HEK293 (cell line): ENCODE data around the gene DMKN.

Experiments
- YY1 ChIP-seq: fragments of 450-650 bp; formaldehyde crosslinking; IDR thresholded peaks from 2 replicates; pipeline ENCODE4 v1.5.1; 2018; ENCODE audit warnings: missing biosample characterization, missing genetic modification characterization
- ZNF138 ChIP-seq: fragments of 450-650 bp; formaldehyde crosslinking; IDR thresholded peaks from 2 replicates; pipeline ENCODE4 v1.5.1; 2016; ENCODE audit warnings: missing biosample characterization, missing genetic modification characterization, borderline replicate concordance
- ZNF211 ChIP-seq: fragments of 450-650 bp; formaldehyde crosslinking; IDR thresholded peaks from 2 replicates; pipeline ENCODE4 v1.5.1; 2016; ENCODE audit warnings: low read depth, missing biosample characterization, missing genetic modification characterization
- ZNF311 ChIP-seq: fragments of 450-650 bp; formaldehyde crosslinking; IDR thresholded peaks from 2 replicates; pipeline ENCODE4 v1.5.1; 2017; ENCODE audit warnings: missing biosample characterization, missing genetic modification characterization, borderline replicate concordance
- ZNF544 ChIP-seq: fragments of 450-650 bp; formaldehyde crosslinking; IDR thresholded peaks from 2 replicates; pipeline ENCODE4 v1.5.0; 2017; ENCODE audit warnings: missing biosample characterization, missing genetic modification characterization
- ZNF629 ChIP-seq: fragments of 450-650 bp; formaldehyde crosslinking; IDR thresholded peaks from 2 replicates; pipeline ENCODE4 v1.5.1; 2017; ENCODE audit warnings: missing biosample characterization, missing genetic modification characterization
- ZNF658 ChIP-seq: fragments of 450-650 bp; formaldehyde crosslinking; IDR thresholded peaks from 2 replicates; pipeline ENCODE4; 2016; ENCODE audit warnings: missing biosample characterization, missing genetic modification characterization
- ZNF777 ChIP-seq: fragments of 450-650 bp; formaldehyde crosslinking; IDR thresholded peaks from 2 replicates; pipeline ENCODE4 v1.5.1; 2017; ENCODE audit warnings: missing biosample characterization, missing genetic modification characterization, borderline replicate concordance
- TF ChIP-seq, protein P1 (sequence below): fragments of 450-650 bp; formaldehyde crosslinking; IDR thresholded peaks from 2 replicates; pipeline ENCODE4 v1.5.1; 2016; ENCODE audit warnings: missing biosample characterization, missing genetic modification characterization
- TF ChIP-seq, protein P2 (sequence below): fragments of 450-650 bp; formaldehyde crosslinking; IDR thresholded peaks from 2 replicates; pipeline ENCODE4 v1.5.1; 2016; ENCODE audit warnings: missing biosample characterization, missing genetic modification characterization

DNA sequence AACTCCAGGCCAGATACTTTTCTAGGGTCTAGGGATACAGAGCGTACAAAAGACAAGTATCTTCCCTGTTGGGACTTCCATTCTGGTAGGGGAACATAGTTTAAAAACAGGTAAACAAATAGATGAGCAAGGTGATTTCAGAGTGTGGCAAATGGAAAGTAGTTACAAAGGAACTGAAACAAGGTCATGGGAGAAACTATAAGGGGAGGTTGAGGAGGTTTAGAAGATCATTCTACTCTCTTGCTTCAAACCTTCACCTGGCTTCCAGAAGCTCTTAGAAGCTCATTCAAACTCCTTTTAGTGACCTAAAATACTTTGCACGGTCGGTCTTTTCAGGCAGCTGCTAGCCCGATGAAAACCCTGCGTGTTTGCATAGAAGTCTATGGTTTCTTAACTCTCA lies 56.3 kb downstream of the DMKN start:
- TF ChIP-seq, protein P1, sequence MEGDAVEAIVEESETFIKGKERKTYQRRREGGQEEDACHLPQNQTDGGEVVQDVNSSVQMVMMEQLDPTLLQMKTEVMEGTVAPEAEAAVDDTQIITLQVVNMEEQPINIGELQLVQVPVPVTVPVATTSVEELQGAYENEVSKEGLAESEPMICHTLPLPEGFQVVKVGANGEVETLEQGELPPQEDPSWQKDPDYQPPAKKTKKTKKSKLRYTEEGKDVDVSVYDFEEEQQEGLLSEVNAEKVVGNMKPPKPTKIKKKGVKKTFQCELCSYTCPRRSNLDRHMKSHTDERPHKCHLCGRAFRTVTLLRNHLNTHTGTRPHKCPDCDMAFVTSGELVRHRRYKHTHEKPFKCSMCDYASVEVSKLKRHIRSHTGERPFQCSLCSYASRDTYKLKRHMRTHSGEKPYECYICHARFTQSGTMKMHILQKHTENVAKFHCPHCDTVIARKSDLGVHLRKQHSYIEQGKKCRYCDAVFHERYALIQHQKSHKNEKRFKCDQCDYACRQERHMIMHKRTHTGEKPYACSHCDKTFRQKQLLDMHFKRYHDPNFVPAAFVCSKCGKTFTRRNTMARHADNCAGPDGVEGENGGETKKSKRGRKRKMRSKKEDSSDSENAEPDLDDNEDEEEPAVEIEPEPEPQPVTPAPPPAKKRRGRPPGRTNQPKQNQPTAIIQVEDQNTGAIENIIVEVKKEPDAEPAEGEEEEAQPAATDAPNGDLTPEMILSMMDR (tag by site-specific recombination): no peak
- no peak for TF ChIP-seq ZNF777 (tag by site-specific recombination)
- no peak for TF ChIP-seq ZNF311
- no peak for TF ChIP-seq ZNF544 (tag by site-specific recombination)
- no peak for TF ChIP-seq ZNF138 (tag by site-specific recombination)
- TF ChIP-seq YY1 (tag by site-specific recombination): no peak
- no peak for TF ChIP-seq ZNF629 (tag by site-specific recombination)
- TF ChIP-seq, protein P2, sequence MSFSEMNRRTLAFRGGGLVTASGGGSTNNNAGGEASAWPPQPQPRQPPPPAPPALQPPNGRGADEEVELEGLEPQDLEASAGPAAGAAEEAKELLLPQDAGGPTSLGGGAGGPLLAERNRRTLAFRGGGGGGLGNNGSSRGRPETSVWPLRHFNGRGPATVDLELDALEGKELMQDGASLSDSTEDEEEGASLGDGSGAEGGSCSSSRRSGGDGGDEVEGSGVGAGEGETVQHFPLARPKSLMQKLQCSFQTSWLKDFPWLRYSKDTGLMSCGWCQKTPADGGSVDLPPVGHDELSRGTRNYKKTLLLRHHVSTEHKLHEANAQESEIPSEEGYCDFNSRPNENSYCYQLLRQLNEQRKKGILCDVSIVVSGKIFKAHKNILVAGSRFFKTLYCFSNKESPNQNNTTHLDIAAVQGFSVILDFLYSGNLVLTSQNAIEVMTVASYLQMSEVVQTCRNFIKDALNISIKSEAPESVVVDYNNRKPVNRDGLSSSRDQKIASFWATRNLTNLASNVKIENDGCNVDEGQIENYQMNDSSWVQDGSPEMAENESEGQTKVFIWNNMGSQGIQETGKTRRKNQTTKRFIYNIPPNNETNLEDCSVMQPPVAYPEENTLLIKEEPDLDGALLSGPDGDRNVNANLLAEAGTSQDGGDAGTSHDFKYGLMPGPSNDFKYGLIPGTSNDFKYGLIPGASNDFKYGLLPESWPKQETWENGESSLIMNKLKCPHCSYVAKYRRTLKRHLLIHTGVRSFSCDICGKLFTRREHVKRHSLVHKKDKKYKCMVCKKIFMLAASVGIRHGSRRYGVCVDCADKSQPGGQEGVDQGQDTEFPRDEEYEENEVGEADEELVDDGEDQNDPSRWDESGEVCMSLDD (tag by site-specific recombination): no peak
- no peak for TF ChIP-seq ZNF658 (tag by site-specific recombination)
- no peak for TF ChIP-seq ZNF211
